Esophagus squamous epithelium (tissue), 5 donors: Measurements from ENCODE around the gene TFAM. TPM values are rescaled to one million over a fixed set of nuclear protein-coding genes. Genes with fewer than 3 reads are reported as not detected.

Experiments
- DNase-seq: peaks from one replicate; lab custom pipeline; 2025; lab: John Stamatoyannopoulos, UW
- H3K27ac ChIP-seq, 4 donors: fragments of 200-600 bp; sonication (generic); one replicate each; pipeline ENCODE4 v1.5.1; 2016 to 2019; ENCODE audit warnings: mild to moderate bottlenecking in 1 of 4
- H3K27me3 ChIP-seq, 4 donors: fragments of 200-600 bp; sonication (generic); 1 replicate in 3 of 4; 2 replicates in 1 of 4; pipeline versions ENCODE4 v1.5.1 to v1.6.0; 2017 to 2021; ENCODE audit warnings: antibody characterized with exemption in 1 of 4
- H3K36me3 ChIP-seq, 3 donors: fragments of 200-600 bp; sonication (generic); one replicate each; pipeline ENCODE4 v1.5.1; 2016 to 2019
- H3K4me1 ChIP-seq, 3 donors: fragments of 200-600 bp; sonication (generic); one replicate each; pipeline ENCODE4 v1.5.1; 2017 to 2019
- H3K4me3 ChIP-seq, 4 donors: fragments of 200-600 bp; sonication (generic); 1 replicate in 3 of 4; 2 replicates in 1 of 4; pipeline ENCODE4 v1.5.1; 2016 to 2019; ENCODE audit warnings: mild to moderate bottlenecking in 2 of 4, moderate library complexity in 1 of 4
- H3K9me3 ChIP-seq, 3 donors: fragments of 200-600 bp; sonication (generic); one replicate each; pipeline ENCODE4 v1.5.1; 2016 to 2019
- CTCF ChIP-seq, 6 experiments: fragments of 450-650 bp in 4 of 6; fragments of 200-600 bp in 2 of 6; sonication (generic) in 2 of 6; IDR thresholded peaks; one replicate each; pipeline ENCODE4 v1.5.1; 2016 to 2019; ENCODE audit warnings: antibody characterized with exemption in 6 of 6, mild to moderate bottlenecking in 4 of 6, moderate library complexity in 4 of 6
- POLR2A ChIP-seq, 4 donors: fragments of 450-650 bp; IDR thresholded peaks; one replicate each; pipeline ENCODE4 v1.6.1; 2017; ENCODE audit warnings: antibody characterized with exemption in 4 of 4, mild to moderate bottlenecking in 4 of 4, moderate library complexity in 3 of 4
- WGBS, 2 donors: methylation state at CpG; one replicate each; pipeline ENCODE4 v1.1.5; 2018; 5-methylcytosine and 5-hydroxymethylcytosine counted together
- intact Hi-C: fragments of 100-400 bp; cut with DNase I; formaldehyde crosslinking; loops from one replicate; pipeline ENCODE4 v1.15.0; 2022
- total RNA-seq, 4 donors: library from RNA; depleted of rRNA; stranded (reverse); fragments of >200 nt; gene quantifications; one replicate each; pipeline ENCODE4 v1.1.0, GENCODE V29; 2016
- donor health status: DM: yes; HTN: yes; CAD: no.

The TFAM gene
- total RNA-seq, 4 donors from 2014 or later: 7.2 to 32.8 (median 19.0) TPM

GRCh38 chr10:58348571-58349033 is 36.6 kb upstream of the TFAM start:
- no peak for TF ChIP-seq CTCF (IDR thresholded peaks at IDR 0.05)
- no peak for TF ChIP-seq POLR2A (IDR thresholded peaks at IDR 0.05)
- Histone ChIP-seq H3K4me3 (no peak overlapping the region), H3K36me3 (no peaks in the 10 kb centered on the region), H3K27ac (no peak overlapping the region), H3K4me1 (peaks cover 0 to 8% (median 5%) of the 10 kb centered on the region in 3 donors), H3K9me3 (no peaks in the 10 kb centered on the region), H3K27me3 (no peaks in the 10 kb centered on the region)
- WGBS, 2 donors: 92 to 98% methylated on average over 2 of the region's 2 CpGs
- no peak for DNase-seq
- intact Hi-C loops: no loop called here

GRCh38 chr10:58350023-58350422 is 35.2 kb upstream of the TFAM start:
- H3K4me3 ChIP-seq: no peak overlapping the region
- no peak overlapping the region for H3K27ac ChIP-seq
- WGBS, 2 donors: 93 to 96% methylated on average over 2 of the region's 2 CpGs
- H3K4me1 ChIP-seq: peaks cover 0 to 8% (median 5%) of the 10 kb centered on the region in 3 donors
- intact Hi-C loops: no loop called here
- TF ChIP-seq POLR2A (IDR thresholded peaks at IDR 0.05): no peak
- TF ChIP-seq CTCF (IDR thresholded peaks at IDR 0.05): no peak
- H3K9me3 ChIP-seq: no peaks in the 10 kb centered on the region
- no peaks in the 10 kb centered on the region for H3K36me3 ChIP-seq
- DNase-seq: no peak
- no peaks in the 10 kb centered on the region for H3K27me3 ChIP-seq

- no peaks in the 10 kb centered on the region for H3K9me3 ChIP-seq
- no peak overlapping the region for H3K4me3 ChIP-seq
- intact Hi-C loops: no loop called here
- no peak for DNase-seq
- no peak overlapping the region for H3K27ac ChIP-seq
- peaks cover 0 to 8% (median 5%) of the 10 kb centered on the region in 3 donors for H3K4me1 ChIP-seq
- WGBS, 2 donors: 66 to 78% methylated on average over 6 of the region's 6 CpGs
- no peaks in the 10 kb centered on the region for H3K36me3 ChIP-seq
- TF ChIP-seq CTCF (IDR thresholded peaks at IDR 0.05): no peak
- TF ChIP-seq POLR2A (IDR thresholded peaks at IDR 0.05): no peak
- H3K27me3 ChIP-seq: no peaks in the 10 kb centered on the region
Observed at GRCh38 chr10:58350619-58351323, 34.4 kb upstream of the TFAM start.

GRCh38 chr10:58351616-58352578 is 33.3 kb upstream of the TFAM start:
- H3K27ac ChIP-seq: no peak overlapping the region
- no peak for TF ChIP-seq POLR2A (IDR thresholded peaks at IDR 0.05)
- no peak for TF ChIP-seq CTCF (IDR thresholded peaks at IDR 0.05)
- H3K4me1 ChIP-seq: peaks cover 0 to 8% (median 5%) of the 10 kb centered on the region in 3 donors
- no peak overlapping the region for H3K4me3 ChIP-seq
- H3K9me3 ChIP-seq: no peaks in the 10 kb centered on the region
- no peaks in the 10 kb centered on the region for H3K36me3 ChIP-seq
- intact Hi-C loops: no loop called here
- WGBS, 2 donors: 91% methylated on average over 7 of the region's 7 CpGs
- no peaks in the 10 kb centered on the region for H3K27me3 ChIP-seq
- no peak for DNase-seq
